GM12875 (cell line): ENCODE results near the gene MRO.

Source experiments
- H3K4me3 ChIP-seq: one replicate; pipeline ENCODE4 v1.5.1; 2011; ENCODE audit warnings: low read depth, low read length, control low read depth
- CTCF ChIP-seq: IDR thresholded peaks from 2 replicates; pipeline ENCODE4 v1.5.1; 2011; ENCODE audit warnings: low read depth, mild to moderate bottlenecking, control low read depth, inconsistent platforms, low read length, moderate library complexity, borderline replicate concordance; ENCODE audit not compliant: insufficient read depth

Gene MRO

GRCh38 chr18:50819728-50820378 lies at the start of gene MRO:
Gene MRO, minus strand, starts transcription at chr18:50820016. Its CDS starts 10,616 bp downstream, at chr18:50809400.
- H3K4me3 ChIP-seq = peak within 1 kb of the TSS; percentile 38
- TF ChIP-seq CTCF = peak; percentile 91

- no peak for TF ChIP-seq CTCF
- H3K4me3 ChIP-seq = no peak overlapping the region
These were observed 49.3 kb upstream of the MRO start for GRCh38 chr18:50869150-50869549.

- no peak overlapping the region for H3K4me3 ChIP-seq
- TF ChIP-seq CTCF = no peak
These were observed 46.9 kb upstream of the MRO start for GRCh38 chr18:50866765-50867164.

GRCh38 chr18:50863840-50864375 lies 44.1 kb upstream of the MRO start:
- no peak overlapping the region for H3K4me3 ChIP-seq
- no peak for TF ChIP-seq CTCF

- H3K4me3 ChIP-seq = no peak overlapping the region
- TF ChIP-seq CTCF = no peak
These were observed 42.6 kb upstream of the MRO start for GRCh38 chr18:50862401-50862800.

- no peak for TF ChIP-seq CTCF
- H3K4me3 ChIP-seq = no peak overlapping the region
These were observed 41.8 kb upstream of the MRO start for GRCh38 chr18:50861617-50862016.
